ENCODE data around the gene EIF3K. TPM values are rescaled to one million over a fixed set of nuclear protein-coding genes. Genes with fewer than 3 reads are reported as not detected.

EIF3K gene
- total RNA-seq, 1 donor from 2014 or later = 344 TPM

- H3K4me3 Mint-ChIP-seq = no peak overlapping the region
- intact Hi-C loops (cut with micrococcal nuclease) = no loop called here
- peaks cover 5% of the 10 kb centered on the region for H3K36me3 Mint-ChIP-seq (ENCODE audit: low read depth)
- H3K4me1 Mint-ChIP-seq = peaks cover 79% of the 10 kb centered on the region
- ChIA-PET CTCF (no interaction called here), POLR2A (no interaction called here)
- no peak for TF ChIP-seq CTCF (IDR thresholded peaks at IDR 0.05)
- ATAC-seq (ENCODE audit: low read depth) = no peak
- no peak for DNase-seq
- H3K9me3 Mint-ChIP-seq = no peaks in the 10 kb centered on the region
- no peak overlapping the region for H3K27ac Mint-ChIP-seq
- H3K27me3 Mint-ChIP-seq = no peaks in the 10 kb centered on the region
Measured at GRCh38 chr19:38670921-38671398, 52.0 kb downstream of the EIF3K start.

GRCh38 chr19:38671654-38672053 is 52.7 kb downstream of the EIF3K start:
- Mint-ChIP-seq H3K36me3 (ENCODE audit: low read depth) (peaks cover 5% of the 10 kb centered on the region), H3K27me3 (no peaks in the 10 kb centered on the region), H3K27ac (no peak overlapping the region), H3K4me1 (peaks cover 79% of the 10 kb centered on the region), H3K9me3 (no peaks in the 10 kb centered on the region), H3K4me3 (no peak overlapping the region)
- ChIA-PET POLR2A (no interaction called here), CTCF (no interaction called here)
- ATAC-seq (ENCODE audit: low read depth) (no peak), DNase-seq (no peak)
- intact Hi-C loops (cut with micrococcal nuclease) = no loop called here
- no peak for TF ChIP-seq CTCF (IDR thresholded peaks at IDR 0.05)

GRCh38 chr19:38673030-38673429 is 54.0 kb downstream of the EIF3K start:
- CTCF ChIA-PET = no interaction called here
- Mint-ChIP-seq H3K4me3 (no peak overlapping the region), H3K27ac (no peak overlapping the region), H3K36me3 (ENCODE audit: low read depth) (peaks cover 10% of the 10 kb centered on the region), H3K27me3 (no peaks in the 10 kb centered on the region), H3K4me1 (peaks cover 79% of the 10 kb centered on the region), H3K9me3 (no peaks in the 10 kb centered on the region)
- POLR2A ChIA-PET = no interaction called here
- intact Hi-C loops (cut with micrococcal nuclease) = no loop called here
- DNase-seq (no peak), ATAC-seq (ENCODE audit: low read depth) (no peak)
- TF ChIP-seq CTCF (IDR thresholded peaks at IDR 0.05) = no peak

- Mint-ChIP-seq H3K27ac (peak overlapping the region; percentile 73), H3K36me3 (ENCODE audit: low read depth) (peaks cover 10% of the 10 kb centered on the region), H3K4me3 (peak overlapping the region; percentile 8), H3K4me1 (peaks cover 78% of the 10 kb centered on the region), H3K27me3 (no peaks in the 10 kb centered on the region), H3K9me3 (no peaks in the 10 kb centered on the region)
- CTCF ChIA-PET = no interaction called here
- ATAC-seq (ENCODE audit: low read depth) (peak; percentile 34), DNase-seq (no peak)
- POLR2A ChIA-PET = interaction anchor here (0.8 kb wide), 1 partner anchor 9 kb away, joined by 3 read pairs; no protein-coding TSS in a partner anchor
- no peak for TF ChIP-seq CTCF (IDR thresholded peaks at IDR 0.05)
- intact Hi-C loops (cut with micrococcal nuclease) = no loop called here
Measured at GRCh38 chr19:38674388-38675171, 55.6 kb downstream of the EIF3K start.

GRCh38 chr19:38675611-38676010 is 56.6 kb downstream of the EIF3K start:
- DNase-seq = no peak
- H3K36me3 Mint-ChIP-seq (ENCODE audit: low read depth) = peaks cover 15% of the 10 kb centered on the region
- intact Hi-C loops (cut with micrococcal nuclease) = no loop called here
- H3K4me1 Mint-ChIP-seq = peaks cover 75% of the 10 kb centered on the region
- no peaks in the 10 kb centered on the region for H3K9me3 Mint-ChIP-seq
- no peak overlapping the region for H3K4me3 Mint-ChIP-seq
- no peaks in the 10 kb centered on the region for H3K27me3 Mint-ChIP-seq
- POLR2A ChIA-PET = interaction anchor here (0.6 kb wide), 1 partner anchor 62 kb away, joined by 3 read pairs; no protein-coding TSS in a partner anchor
- CTCF ChIA-PET = interaction anchor here (0.6 kb wide), 1 partner anchor 129 kb away, joined by 3 read pairs; no protein-coding TSS in a partner anchor
- TF ChIP-seq CTCF (IDR thresholded peaks at IDR 0.05) = no peak
- no peak for ATAC-seq (ENCODE audit: low read depth)
- no peak overlapping the region for H3K27ac Mint-ChIP-seq

Data from activated B cell treated with CpG ODN at 0.5 μM for 24 hours (primary cell).